PFSK-1 (cell line): ENCODE measurements around the gene CAMK1D.

Source experiments
- POLR2AphosphoS5 ChIP-seq: IDR thresholded peaks from 2 replicates; pipeline ENCODE4 v1.6.1; 2012; ENCODE audit warnings: low read depth, mild to moderate bottlenecking, control low read depth, low read length, moderate library complexity
- SIN3A ChIP-seq: IDR thresholded peaks from 2 replicates; pipeline ENCODE4 v1.6.1; 2012; ENCODE audit warnings: mild to moderate bottlenecking, low read length, moderate library complexity, borderline replicate concordance; ENCODE audit not compliant: insufficient read depth
- TF ChIP-seq, protein P1 (sequence below), 2 experiments: IDR thresholded peaks; 2 replicates each; pipeline versions ENCODE4 v1.6.1 to v1.8.0; 2011 to 2012; ENCODE audit warnings: low read depth in 2 of 2, low read length in 2 of 2, control low read depth in 1 of 2, inconsistent platforms in 1 of 2, mild to moderate bottlenecking in 1 of 2, moderate library complexity in 1 of 2; ENCODE audit not compliant: insufficient read depth in 1 of 2

DNA sequence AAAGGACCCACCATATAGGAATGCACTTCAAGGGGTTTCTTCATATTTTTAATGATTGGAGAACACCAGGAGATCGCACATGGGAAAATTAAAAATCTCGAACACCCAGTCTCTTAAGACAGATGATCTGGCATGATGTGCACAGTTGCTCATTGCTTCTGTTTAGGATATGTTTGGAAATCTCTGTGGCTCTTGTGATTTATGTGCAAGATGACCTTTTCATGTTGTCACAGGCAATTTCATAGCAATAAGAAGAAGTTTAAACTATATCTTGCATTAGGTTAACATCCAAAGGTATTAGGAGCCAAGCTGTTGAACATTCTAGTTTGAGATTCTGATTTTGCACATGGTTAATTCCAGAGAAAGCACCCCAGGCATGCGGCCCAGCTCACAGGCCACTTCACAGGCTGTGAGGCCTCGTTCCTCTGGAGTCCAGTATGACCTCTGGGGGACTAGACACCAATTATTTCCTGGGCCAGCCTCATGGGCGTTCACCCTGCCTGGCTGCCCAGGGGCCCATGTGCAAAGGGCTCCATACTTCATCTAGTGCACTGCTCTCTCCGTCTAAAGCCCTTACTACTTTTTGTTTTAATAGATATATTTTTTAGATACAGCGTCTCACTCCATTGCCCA is 28.4 kb downstream of the CAMK1D start:
- TF ChIP-seq POLR2AphosphoS5 (no peak), SIN3A (no peak)
- TF ChIP-seq, protein P1, sequence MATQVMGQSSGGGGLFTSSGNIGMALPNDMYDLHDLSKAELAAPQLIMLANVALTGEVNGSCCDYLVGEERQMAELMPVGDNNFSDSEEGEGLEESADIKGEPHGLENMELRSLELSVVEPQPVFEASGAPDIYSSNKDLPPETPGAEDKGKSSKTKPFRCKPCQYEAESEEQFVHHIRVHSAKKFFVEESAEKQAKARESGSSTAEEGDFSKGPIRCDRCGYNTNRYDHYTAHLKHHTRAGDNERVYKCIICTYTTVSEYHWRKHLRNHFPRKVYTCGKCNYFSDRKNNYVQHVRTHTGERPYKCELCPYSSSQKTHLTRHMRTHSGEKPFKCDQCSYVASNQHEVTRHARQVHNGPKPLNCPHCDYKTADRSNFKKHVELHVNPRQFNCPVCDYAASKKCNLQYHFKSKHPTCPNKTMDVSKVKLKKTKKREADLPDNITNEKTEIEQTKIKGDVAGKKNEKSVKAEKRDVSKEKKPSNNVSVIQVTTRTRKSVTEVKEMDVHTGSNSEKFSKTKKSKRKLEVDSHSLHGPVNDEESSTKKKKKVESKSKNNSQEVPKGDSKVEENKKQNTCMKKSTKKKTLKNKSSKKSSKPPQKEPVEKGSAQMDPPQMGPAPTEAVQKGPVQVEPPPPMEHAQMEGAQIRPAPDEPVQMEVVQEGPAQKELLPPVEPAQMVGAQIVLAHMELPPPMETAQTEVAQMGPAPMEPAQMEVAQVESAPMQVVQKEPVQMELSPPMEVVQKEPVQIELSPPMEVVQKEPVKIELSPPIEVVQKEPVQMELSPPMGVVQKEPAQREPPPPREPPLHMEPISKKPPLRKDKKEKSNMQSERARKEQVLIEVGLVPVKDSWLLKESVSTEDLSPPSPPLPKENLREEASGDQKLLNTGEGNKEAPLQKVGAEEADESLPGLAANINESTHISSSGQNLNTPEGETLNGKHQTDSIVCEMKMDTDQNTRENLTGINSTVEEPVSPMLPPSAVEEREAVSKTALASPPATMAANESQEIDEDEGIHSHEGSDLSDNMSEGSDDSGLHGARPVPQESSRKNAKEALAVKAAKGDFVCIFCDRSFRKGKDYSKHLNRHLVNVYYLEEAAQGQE (IDR thresholded peaks at IDR 0.05; ENCODE audit: insufficient read depth in 1 of 2, low read depth in 2 of 2, low read length in 2 of 2), result no peak
